ENCODE data around the gene TMEM145.

The TMEM145 gene

GRCh38 chr19:42277821-42278451, 35.2 kb upstream of the TMEM145 start:
- no peak for DNase-seq (ENCODE audit: low read depth in 2 of 2)

DNA sequence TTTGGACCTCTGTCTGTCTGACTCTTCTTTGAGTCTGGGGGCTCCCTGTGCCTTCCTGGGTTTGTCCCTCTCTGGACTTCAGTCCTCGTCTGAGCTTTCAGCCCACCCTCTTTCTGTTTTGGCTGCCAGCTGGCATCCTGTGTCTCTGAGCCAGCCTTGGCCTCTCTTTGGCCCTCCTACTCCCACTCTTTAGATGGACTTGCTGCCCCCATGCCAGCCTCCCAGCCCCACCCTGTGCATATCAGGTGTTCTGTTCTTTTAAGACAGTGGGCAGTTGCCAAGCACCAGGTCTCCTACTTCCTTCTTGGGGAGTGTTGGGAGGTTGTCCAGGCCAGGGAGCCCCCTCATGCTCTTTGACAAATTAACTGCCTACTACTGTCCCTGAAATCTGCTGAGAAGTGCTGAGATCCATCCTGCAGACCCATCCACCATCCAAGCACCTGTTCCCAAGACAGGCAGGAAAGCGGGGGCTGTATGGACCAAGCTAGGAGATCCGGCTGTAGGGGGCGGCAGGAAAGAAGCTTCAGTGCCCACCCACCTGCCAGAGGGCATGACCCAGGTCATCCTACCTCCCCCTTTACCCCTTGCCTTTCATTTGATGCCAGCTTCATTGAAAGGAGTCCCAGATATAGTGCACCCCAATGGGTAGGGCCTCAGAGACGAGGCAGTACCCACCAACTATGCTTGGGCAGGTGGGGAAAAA, 34.5 kb upstream of the TMEM145 start:
- no peak for DNase-seq (ENCODE audit: low read depth in 2 of 2)

- no peak for DNase-seq (ENCODE audit: low read depth in 2 of 2)
Observed at GRCh38 chr19:42279155-42279901, 33.8 kb upstream of the TMEM145 start.

DNA sequence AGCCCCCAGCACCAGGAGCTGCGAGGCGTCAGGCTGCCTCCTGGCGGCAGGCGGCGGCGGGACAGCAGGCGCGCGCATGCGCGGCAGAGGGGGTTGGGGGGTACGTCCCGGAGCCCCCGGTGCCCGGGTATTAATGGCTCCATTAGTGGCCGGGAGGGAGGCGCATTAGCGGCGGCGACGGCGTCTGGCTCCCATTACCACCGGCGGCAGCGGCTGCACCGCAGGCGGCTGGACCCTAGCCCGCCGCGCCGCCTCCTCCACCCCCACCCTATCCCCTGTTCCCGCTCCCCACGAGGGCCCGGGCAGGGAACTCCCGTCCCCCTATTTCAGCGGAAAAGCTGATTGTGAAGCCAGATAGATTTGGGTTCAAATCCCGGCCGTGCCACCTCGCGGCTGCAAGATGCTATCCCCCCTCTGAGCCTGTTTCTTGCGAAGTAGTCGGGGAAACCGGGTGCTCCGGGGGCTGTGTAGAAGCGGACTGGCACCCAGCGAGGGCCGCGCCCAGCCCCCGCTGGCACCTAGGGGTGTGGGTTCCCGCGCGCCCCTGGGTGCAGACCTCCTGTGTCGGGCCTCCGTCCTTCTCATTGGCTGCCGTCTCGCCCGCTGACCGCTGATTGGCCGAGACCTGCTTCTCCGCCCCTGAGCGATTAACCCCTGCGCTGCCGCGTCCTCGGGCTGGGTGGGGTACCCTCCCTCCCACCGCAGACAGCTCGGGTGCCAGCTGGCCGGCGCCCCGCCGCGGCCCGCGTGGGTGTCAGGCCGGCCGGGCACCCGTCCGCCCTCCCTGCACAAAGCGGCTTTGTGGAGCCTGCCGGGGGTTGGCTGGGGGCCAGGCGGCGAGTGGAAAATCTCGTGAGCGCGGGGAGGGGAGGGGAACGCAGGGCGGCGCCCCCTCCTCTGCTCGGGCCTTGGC, 33.0 kb upstream of the TMEM145 start:
- DNase-seq (ENCODE audit: low read depth in 2 of 2), result peak; percentile 81 to 82

DNA sequence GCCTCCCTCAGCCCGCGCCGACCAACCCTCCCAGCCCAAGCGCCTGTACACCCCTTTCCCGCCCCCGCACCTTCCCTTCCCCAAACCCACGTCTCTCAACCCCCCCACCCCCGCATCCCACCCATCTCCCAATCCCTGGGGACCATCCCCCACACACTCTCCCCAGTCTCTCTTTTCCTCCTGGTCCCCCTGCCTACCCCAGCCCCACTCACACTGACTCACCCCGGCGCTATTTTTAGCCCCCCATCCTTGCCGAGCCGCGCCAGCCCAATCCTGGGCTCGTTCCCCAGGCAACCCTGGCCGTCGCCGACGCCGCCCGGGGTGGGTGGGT, 32.3 kb upstream of the TMEM145 start:
- DNase-seq (ENCODE audit: low read depth in 2 of 2), result no peak

DNA sequence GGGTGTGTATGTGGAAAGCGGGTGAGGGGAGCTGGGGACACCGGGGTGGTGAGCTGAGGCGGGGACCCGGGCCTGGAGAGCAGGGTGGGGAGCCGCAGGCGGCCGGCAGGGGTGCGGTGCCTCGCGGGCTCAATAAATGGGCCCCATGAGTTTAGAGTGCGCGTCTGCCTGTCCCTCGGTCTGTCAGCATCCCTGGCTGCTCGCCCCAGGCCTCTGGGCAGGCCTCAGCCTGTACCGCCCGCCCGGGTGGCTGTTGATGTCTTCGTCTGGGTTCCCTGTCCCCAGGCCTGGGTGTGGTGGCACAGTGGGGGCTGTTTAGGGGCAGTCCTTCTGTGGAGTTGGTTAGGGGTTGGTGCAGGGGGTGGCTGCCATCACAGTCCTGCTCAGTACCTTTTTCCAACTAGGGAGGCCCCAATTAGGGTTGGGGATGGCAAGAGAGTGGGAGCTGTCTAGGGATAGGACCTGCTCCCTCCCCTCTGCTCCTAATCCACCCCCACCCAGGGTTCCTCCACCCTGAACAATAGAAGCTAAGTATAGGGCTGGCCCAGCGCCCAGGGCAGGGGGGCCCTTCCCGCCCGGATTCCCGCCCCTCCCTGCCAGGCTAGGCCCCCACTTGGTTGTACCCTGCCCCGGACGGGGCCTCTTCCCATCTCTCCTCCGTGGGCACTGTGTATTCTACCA, 31.8 kb upstream of the TMEM145 start:
- no peak for DNase-seq (ENCODE audit: low read depth in 2 of 2)

GRCh38 chr19:42281827-42282762, 31.0 kb upstream of the TMEM145 start:
- no peak for DNase-seq (ENCODE audit: low read depth in 2 of 2)

GRCh38 chr19:42282819-42283187, 30.3 kb upstream of the TMEM145 start:
- no peak for DNase-seq (ENCODE audit: low read depth in 2 of 2)

- DNase-seq (ENCODE audit: low read depth in 2 of 2), result peak; percentile 90 to 93
Observed at GRCh38 chr19:42283188-42284065, 29.7 kb upstream of the TMEM145 start.

- DNase-seq (ENCODE audit: low read depth in 2 of 2), result peak; percentile 66 to 67
Observed at GRCh38 chr19:42284066-42284501, 29.0 kb upstream of the TMEM145 start.

DNA sequence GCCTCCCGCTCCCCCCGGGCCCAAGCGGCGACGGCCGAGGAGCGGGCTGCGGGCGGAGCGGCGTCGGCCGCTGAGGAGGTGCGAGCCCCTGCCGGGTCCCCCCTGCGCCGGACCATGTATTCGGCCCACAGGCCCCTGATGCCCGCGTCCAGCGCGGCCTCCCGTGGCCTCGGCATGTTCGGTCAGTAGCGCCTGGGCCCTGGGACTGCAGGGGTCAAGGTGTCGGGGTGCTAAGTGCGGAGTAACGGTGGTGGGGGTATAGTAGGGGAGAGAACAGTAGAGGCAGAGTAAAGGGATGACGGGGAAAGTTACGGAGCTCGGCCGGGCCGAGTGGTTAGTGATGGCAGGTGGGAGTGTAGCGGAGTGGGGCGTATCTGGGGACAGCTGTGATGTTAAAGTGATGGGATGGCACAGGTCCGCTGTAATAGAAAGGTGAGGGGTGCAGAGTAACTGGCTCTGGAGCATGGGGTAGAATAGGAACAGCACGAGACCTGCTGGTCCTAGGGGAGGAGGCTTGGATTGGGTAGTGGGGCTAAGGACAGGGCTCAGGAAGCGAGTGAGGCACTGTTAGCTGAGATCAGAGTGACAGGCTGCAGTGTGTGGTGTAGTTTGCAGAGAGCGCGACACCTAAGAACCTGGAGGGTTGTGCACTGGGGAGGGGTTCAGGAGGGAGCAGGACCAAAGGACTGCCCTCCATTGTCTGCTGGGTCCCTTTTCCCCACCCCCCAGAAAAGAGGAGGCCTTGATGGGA, 28.3 kb upstream of the TMEM145 start:
- DNase-seq (ENCODE audit: low read depth in 2 of 2), result no peak

GRCh38 chr19:42285541-42285941, 27.6 kb upstream of the TMEM145 start:
- DNase-seq (ENCODE audit: low read depth in 2 of 2), result no peak

DNA sequence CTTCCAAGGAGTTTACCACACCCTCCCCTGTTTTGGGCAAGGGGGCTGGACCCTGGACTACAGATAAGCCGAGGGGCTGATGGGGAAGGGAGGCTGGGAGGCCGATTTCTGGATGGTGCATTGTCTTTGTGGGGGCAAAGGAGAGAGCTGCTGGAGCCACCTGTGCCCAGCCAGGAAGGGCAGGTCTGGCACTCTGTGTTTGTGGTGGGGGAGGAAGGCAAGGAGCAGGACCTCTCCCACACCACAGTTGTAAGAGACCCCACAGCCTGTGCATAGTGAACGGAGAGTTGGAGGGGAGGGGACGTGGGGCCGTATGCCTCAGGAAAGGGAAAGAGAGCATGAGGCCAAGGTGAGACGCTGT, 27.1 kb upstream of the TMEM145 start:
- DNase-seq (ENCODE audit: low read depth in 2 of 2), result no peak

GRCh38 chr19:42286349-42287016, 26.6 kb upstream of the TMEM145 start:
- no peak for DNase-seq (ENCODE audit: low read depth in 2 of 2)

DNA sequence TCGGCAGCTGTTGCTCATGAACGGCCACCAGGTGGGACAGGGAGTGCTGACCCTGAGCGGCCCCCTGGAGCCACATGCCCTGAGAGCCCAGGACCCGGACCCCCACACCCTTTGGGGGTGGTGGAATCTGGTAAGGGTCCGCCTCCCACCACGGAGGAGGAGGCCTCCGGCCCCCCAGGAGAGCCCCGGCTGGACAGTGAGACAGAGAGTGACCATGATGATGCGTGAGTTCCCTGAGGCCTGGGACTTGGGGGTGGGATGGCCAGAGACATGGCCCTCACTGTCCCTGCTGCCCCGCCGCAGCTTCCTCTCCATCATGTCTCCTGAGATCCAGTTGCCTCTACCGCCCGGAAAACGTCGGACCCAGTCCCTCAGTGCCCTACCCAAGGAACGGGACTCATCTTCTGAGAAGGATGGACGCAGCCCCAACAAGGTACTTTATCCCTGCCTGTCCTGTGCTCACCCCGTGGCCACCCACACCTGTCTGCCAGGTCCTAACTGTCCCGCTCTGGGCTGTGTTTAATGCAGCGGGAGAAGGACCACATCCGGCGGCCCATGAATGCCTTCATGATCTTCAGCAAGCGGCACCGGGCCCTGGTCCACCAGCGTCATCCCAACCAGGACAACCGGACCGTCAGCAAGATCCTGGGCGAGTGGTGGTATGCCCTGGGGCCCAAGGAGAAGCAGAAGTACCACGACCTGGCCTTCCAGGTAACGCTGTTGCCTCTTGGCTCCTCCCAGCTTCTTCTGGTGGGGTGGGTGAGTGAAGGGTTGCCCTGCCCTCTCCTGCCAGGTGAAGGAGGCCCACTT, 25.9 kb upstream of the TMEM145 start:
- DNase-seq (ENCODE audit: low read depth in 2 of 2), result no peak

- no peak for DNase-seq (ENCODE audit: low read depth in 2 of 2)
Observed at GRCh38 chr19:42287827-42288107, 25.3 kb upstream of the TMEM145 start.

DNA sequence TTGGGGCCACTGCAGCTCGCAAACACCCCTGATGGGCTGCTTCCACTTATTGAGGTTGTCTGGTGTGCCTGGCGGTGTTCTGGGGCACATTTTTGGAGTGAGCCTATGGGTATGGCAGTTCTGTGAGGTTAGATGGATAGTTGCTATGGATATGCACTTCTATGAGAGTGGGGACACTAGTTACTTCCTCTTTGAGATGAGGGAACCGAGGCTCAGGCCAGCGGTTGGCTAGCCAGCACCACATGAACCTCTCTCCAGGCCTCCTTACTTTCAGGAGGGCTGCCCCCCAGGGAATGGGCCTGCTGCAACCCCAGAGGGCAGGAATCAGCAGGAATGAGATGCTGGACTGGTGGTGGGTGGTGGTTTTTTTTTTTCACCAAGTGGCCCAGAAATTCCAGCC, 24.7 kb upstream of the TMEM145 start:
- no peak for DNase-seq (ENCODE audit: low read depth in 2 of 2)
